Liver (tissue), 9 donors: Measurements from ENCODE around the gene GRK1. TPM values are rescaled to one million over a fixed set of nuclear protein-coding genes. Genes with fewer than 3 reads are reported as not detected.
A peak's percentile ranks its signal among the peaks of the same experiment; 100 is the strongest.

Source experiments
- DNase-seq: peaks from one replicate; pipeline ENCODE4 v3.0.0-alpha.2; 2017; ENCODE audit warnings: low spot score
- H3K27ac ChIP-seq, 2 donors: one replicate each; pipeline ENCODE4 v1.7.0; 2013; ENCODE audit warnings: inconsistent platforms in 2 of 2, low read length in 2 of 2, control low read depth in 1 of 2, low read depth in 1 of 2, mild to moderate bottlenecking in 1 of 2
- H3K27me3 ChIP-seq, 4 donors: one replicate each; pipeline versions ENCODE4 v1.6.1 to v1.7.0; 2013; ENCODE audit warnings: low read length in 3 of 4, inconsistent platforms in 1 of 4, mild to moderate bottlenecking in 1 of 4, moderate library complexity in 1 of 4; ENCODE audit not compliant: control insufficient read depth in 4 of 4, insufficient read depth in 4 of 4
- H3K36me3 ChIP-seq, 4 donors: one replicate each; pipeline versions ENCODE4 v1.6.1 to v1.7.0; 2013; ENCODE audit warnings: low read length in 3 of 4, mild to moderate bottlenecking in 3 of 4, low read depth in 1 of 4, moderate library complexity in 1 of 4; ENCODE audit not compliant: control insufficient read depth in 4 of 4, insufficient read depth in 3 of 4
- H3K4me1 ChIP-seq, 4 donors: one replicate each; pipeline versions ENCODE4 v1.6.1 to v1.7.0; 2013; ENCODE audit warnings: low read length in 3 of 4, mild to moderate bottlenecking in 3 of 4, moderate library complexity in 1 of 4; ENCODE audit not compliant: control insufficient read depth in 4 of 4, insufficient read depth in 4 of 4
- H3K4me3 ChIP-seq, 3 donors: one replicate each; pipeline versions ENCODE4 v1.6.1 to v1.7.0; 2013; ENCODE audit warnings: low read length in 3 of 3, control low read depth in 1 of 3, low read depth in 1 of 3, mild to moderate bottlenecking in 1 of 3
- H3K9ac ChIP-seq, 2 donors: one replicate each; pipeline ENCODE4 v1.7.0; 2013; ENCODE audit warnings: low read length in 2 of 2, mild to moderate bottlenecking in 2 of 2, moderate library complexity in 2 of 2, control low read depth in 1 of 2, low read depth in 1 of 2
- H3K9me3 ChIP-seq, 4 donors: one replicate each; pipeline versions ENCODE4 v1.6.1 to v1.7.0; 2013; ENCODE audit warnings: low read length in 3 of 4; ENCODE audit not compliant: control insufficient read depth in 4 of 4
- FOXA1 ChIP-seq: IDR thresholded peaks from 2 replicates; pipeline ENCODE4 v1.6.1; 2016; ENCODE audit warnings: antibody characterized with exemption
- FOXA2 ChIP-seq: IDR thresholded peaks from 2 replicates; pipeline ENCODE4 v1.6.1; 2016; ENCODE audit warnings: antibody characterized with exemption
- GABPA ChIP-seq, 2 donors: IDR thresholded peaks in 1 of 2; conservative IDR thresholded peaks in 1 of 2; 2 replicates each; pipeline ENCODE4 v1.6.1; 2016; ENCODE audit warnings: antibody characterized with exemption in 2 of 2, mild to moderate bottlenecking in 1 of 2, moderate library complexity in 1 of 2
- HNF4A ChIP-seq, 2 donors: conservative IDR thresholded peaks; 2 replicates each; pipeline ENCODE4 v1.6.1; 2016; ENCODE audit warnings: antibody characterized with exemption in 2 of 2, mild to moderate bottlenecking in 2 of 2
- HNF4G ChIP-seq: IDR thresholded peaks from 2 replicates; pipeline ENCODE4 v1.6.1; 2016; ENCODE audit warnings: antibody characterized with exemption
- JUND ChIP-seq, 2 donors: IDR thresholded peaks; 2 replicates each; pipeline ENCODE4 v1.6.1; 2016; ENCODE audit warnings: antibody characterized with exemption in 2 of 2
- NR2F2 ChIP-seq: IDR thresholded peaks from 2 replicates; pipeline ENCODE4 v1.6.1; 2016; ENCODE audit warnings: antibody characterized with exemption
- RAD21 ChIP-seq, 2 donors: IDR thresholded peaks; 2 replicates each; pipeline ENCODE4 v1.6.1; 2016; ENCODE audit warnings: antibody characterized with exemption in 2 of 2, mild to moderate bottlenecking in 2 of 2
- RXRA ChIP-seq, 2 donors: IDR thresholded peaks; 2 replicates each; pipeline ENCODE4 v1.6.1; 2017 to 2018; ENCODE audit warnings: antibody characterized with exemption in 2 of 2, mild to moderate bottlenecking in 1 of 2
- SP1 ChIP-seq: IDR thresholded peaks from 2 replicates; pipeline ENCODE4 v1.6.1; 2018; ENCODE audit warnings: antibody characterized with exemption, mild to moderate bottlenecking
- TAF1 ChIP-seq: conservative IDR thresholded peaks from 2 replicates; pipeline ENCODE4 v1.6.1; 2016; ENCODE audit warnings: antibody characterized with exemption, mild to moderate bottlenecking
- YY1 ChIP-seq: IDR thresholded peaks from 2 replicates; pipeline ENCODE4 v1.6.1; 2016; ENCODE audit warnings: antibody characterized with exemption, mild to moderate bottlenecking
- WGBS: extraction: QIAGEN DNeasy Blood & Tissue Kit; methylation state at CpG from one replicate; pipeline ENCODE4 v1.1.7; 2013; 5-methylcytosine and 5-hydroxymethylcytosine counted together
- polyA plus RNA-seq, 2 donors: library from polyadenylated mRNA; stranded (reverse) in 1 of 2; unstranded in 1 of 2; fragments of 200-250 nt in 1 of 2; fragments of >200 nt in 1 of 2; fragmentation: Nextera tagmentation in 1 of 2; extraction: Ambion mirVana in 1 of 2; gene quantifications; one replicate each; pipeline versions ENCODE4 v1.2.1 to v1.2.3, GENCODE V29; 2013 to 2015
- total RNA-seq, 2 donors: library from RNA; depleted of rRNA; stranded (reverse); fragments of >200 nt; gene quantifications; one replicate each; pipeline ENCODE4 v1.2.3, GENCODE V29; 2014
- TF ChIP-seq, protein P1 (sequence below): fragments of 150-350 bp; IDR thresholded peaks from 2 replicates; pipeline ENCODE4 v1.5.1; 2017; ENCODE audit warnings: improper control_type of control experiment, low read depth, low read length; ENCODE audit not compliant: missing input control
- TF ChIP-seq, protein P2 (sequence below): IDR thresholded peaks from 2 replicates; pipeline ENCODE4 v1.6.1; 2016; ENCODE audit warnings: antibody characterized with exemption
- TF ChIP-seq, protein P3 (sequence below): IDR thresholded peaks from 2 replicates; pipeline ENCODE4 v1.6.1; 2016; ENCODE audit warnings: antibody characterized with exemption
- TF ChIP-seq, protein P4 (sequence below): IDR thresholded peaks from 2 replicates; pipeline ENCODE4 v1.6.1; 2016; ENCODE audit warnings: antibody characterized with exemption, mild to moderate bottlenecking
- TF ChIP-seq, protein P5 (sequence below): IDR thresholded peaks from 2 replicates; pipeline ENCODE4 v1.6.1; 2016; ENCODE audit warnings: antibody characterized with exemption
- donor health status: healthy.
- donor health status: healthy.
- donor health status: healthy.
- donor health status: healthy.
- donor health status: healthy.

The GRK1 gene
- total and polyA plus RNA-seq, 4 donors, result 0.05 TPM; not detected in 3

DNA sequence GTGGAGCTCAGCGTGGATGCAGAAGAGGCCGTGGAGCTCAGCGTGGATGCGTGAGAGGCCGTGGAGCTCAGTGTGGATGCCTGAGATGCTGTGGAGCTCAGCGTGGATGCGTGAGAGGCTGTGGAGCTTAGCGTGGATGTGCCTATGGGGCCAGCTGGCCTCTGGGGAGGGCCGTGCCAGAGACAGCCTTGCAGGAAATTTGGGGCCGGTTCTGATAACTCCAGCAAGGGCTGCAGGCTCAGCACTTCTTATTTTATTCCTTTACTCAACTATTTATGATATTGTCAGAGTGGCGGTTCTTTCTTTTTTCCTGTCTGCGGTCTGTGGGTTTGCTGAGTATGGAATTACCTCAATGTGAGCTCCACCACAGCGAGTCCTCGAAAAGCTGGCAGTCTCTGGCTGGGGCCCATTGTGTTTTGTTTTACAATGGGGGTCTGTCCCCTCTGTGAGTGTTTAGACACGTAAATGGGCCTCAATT lies 74.2 kb downstream of the GRK1 start:
- H3K4me1 ChIP-seq, result peaks cover 0 to 3% (median 0%) of the 10 kb centered on the region in 4 donors
- 66% methylated on average over 15 of the region's 15 CpGs for WGBS
- no peak for TF ChIP-seq RAD21 (IDR thresholded peaks at IDR 0.05)
- TF ChIP-seq GABPA (IDR thresholded peaks at IDR 0.05 in 1 of 2, conservative IDR thresholded peaks at IDR 0.05 in 1 of 2), result no peak
- TF ChIP-seq YY1, result no peak
- TF ChIP-seq, protein P1, sequence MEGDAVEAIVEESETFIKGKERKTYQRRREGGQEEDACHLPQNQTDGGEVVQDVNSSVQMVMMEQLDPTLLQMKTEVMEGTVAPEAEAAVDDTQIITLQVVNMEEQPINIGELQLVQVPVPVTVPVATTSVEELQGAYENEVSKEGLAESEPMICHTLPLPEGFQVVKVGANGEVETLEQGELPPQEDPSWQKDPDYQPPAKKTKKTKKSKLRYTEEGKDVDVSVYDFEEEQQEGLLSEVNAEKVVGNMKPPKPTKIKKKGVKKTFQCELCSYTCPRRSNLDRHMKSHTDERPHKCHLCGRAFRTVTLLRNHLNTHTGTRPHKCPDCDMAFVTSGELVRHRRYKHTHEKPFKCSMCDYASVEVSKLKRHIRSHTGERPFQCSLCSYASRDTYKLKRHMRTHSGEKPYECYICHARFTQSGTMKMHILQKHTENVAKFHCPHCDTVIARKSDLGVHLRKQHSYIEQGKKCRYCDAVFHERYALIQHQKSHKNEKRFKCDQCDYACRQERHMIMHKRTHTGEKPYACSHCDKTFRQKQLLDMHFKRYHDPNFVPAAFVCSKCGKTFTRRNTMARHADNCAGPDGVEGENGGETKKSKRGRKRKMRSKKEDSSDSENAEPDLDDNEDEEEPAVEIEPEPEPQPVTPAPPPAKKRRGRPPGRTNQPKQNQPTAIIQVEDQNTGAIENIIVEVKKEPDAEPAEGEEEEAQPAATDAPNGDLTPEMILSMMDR, result no peak
- TF ChIP-seq, protein P2, sequence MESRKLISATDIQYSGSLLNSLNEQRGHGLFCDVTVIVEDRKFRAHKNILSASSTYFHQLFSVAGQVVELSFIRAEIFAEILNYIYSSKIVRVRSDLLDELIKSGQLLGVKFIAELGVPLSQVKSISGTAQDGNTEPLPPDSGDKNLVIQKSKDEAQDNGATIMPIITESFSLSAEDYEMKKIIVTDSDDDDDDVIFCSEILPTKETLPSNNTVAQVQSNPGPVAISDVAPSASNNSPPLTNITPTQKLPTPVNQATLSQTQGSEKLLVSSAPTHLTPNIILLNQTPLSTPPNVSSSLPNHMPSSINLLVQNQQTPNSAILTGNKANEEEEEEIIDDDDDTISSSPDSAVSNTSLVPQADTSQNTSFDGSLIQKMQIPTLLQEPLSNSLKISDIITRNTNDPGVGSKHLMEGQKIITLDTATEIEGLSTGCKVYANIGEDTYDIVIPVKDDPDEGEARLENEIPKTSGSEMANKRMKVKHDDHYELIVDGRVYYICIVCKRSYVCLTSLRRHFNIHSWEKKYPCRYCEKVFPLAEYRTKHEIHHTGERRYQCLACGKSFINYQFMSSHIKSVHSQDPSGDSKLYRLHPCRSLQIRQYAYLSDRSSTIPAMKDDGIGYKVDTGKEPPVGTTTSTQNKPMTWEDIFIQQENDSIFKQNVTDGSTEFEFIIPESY, result no peak
- TF ChIP-seq, protein P3, sequence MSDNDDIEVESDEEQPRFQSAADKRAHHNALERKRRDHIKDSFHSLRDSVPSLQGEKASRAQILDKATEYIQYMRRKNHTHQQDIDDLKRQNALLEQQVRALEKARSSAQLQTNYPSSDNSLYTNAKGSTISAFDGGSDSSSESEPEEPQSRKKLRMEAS, result no peak
- TF ChIP-seq SP1, result no peak
- TF ChIP-seq, protein P4, sequence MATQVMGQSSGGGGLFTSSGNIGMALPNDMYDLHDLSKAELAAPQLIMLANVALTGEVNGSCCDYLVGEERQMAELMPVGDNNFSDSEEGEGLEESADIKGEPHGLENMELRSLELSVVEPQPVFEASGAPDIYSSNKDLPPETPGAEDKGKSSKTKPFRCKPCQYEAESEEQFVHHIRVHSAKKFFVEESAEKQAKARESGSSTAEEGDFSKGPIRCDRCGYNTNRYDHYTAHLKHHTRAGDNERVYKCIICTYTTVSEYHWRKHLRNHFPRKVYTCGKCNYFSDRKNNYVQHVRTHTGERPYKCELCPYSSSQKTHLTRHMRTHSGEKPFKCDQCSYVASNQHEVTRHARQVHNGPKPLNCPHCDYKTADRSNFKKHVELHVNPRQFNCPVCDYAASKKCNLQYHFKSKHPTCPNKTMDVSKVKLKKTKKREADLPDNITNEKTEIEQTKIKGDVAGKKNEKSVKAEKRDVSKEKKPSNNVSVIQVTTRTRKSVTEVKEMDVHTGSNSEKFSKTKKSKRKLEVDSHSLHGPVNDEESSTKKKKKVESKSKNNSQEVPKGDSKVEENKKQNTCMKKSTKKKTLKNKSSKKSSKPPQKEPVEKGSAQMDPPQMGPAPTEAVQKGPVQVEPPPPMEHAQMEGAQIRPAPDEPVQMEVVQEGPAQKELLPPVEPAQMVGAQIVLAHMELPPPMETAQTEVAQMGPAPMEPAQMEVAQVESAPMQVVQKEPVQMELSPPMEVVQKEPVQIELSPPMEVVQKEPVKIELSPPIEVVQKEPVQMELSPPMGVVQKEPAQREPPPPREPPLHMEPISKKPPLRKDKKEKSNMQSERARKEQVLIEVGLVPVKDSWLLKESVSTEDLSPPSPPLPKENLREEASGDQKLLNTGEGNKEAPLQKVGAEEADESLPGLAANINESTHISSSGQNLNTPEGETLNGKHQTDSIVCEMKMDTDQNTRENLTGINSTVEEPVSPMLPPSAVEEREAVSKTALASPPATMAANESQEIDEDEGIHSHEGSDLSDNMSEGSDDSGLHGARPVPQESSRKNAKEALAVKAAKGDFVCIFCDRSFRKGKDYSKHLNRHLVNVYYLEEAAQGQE, result no peak
- TF ChIP-seq HNF4A (conservative IDR thresholded peaks at IDR 0.05), result no peak
- TF ChIP-seq TAF1, result no peak
- no peak for TF ChIP-seq HNF4G
- TF ChIP-seq JUND (IDR thresholded peaks at IDR 0.05), result no peak

DNA sequence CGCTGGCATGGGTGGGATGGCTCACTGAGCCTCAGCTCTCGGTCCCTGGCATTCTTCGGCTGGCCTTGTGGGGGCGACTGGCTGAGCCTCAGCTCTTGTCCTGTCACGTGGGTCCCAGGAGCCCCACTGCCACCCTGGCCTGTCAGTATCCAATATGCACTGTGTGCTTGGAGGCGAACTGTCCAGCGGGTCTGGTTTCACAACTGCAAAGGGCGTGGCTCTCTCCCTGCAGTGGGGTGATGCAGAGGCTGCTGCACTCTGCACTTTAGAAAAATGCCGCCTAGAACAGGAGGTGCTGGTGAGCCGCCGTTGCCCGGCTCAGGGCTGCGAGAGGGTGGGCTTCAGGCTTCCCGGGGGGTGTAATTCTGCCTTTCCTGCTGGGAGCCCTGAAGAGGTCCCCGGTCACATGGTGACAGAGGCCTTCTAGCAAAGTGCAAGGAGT lies 75.0 kb downstream of the GRK1 start:
- TF ChIP-seq, protein P5, sequence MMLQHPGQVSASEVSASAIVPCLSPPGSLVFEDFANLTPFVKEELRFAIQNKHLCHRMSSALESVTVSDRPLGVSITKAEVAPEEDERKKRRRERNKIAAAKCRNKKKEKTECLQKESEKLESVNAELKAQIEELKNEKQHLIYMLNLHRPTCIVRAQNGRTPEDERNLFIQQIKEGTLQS, result no peak
- TF ChIP-seq YY1 (no peak), NR2F2 (no peak), RAD21 (IDR thresholded peaks at IDR 0.05) (no peak), RXRA (IDR thresholded peaks at IDR 0.05) (no peak), FOXA1 (no peak), FOXA2 (no peak), SP1 (no peak), HNF4A (conservative IDR thresholded peaks at IDR 0.05) (no peak)
- TF ChIP-seq, protein P2, result no peak
- Histone ChIP-seq H3K27ac (no peak overlapping the region), H3K9ac (no peak overlapping the region), H3K4me1 (peaks cover 0 to 3% (median 0%) of the 10 kb centered on the region in 4 donors), H3K4me3 (no peak overlapping the region), H3K9me3 (no peaks in the 10 kb centered on the region), H3K27me3 (no peaks in the 10 kb centered on the region), H3K36me3 (no peaks in the 10 kb centered on the region)
- 28% methylated on average over 15 of the region's 15 CpGs for WGBS
- DNase-seq, result peak; percentile 42

More for the DNA sequence above, 74.2 kb downstream of the GRK1 start:
- no peak for DNase-seq
- no peaks in the 10 kb centered on the region for H3K36me3 ChIP-seq
- H3K27ac ChIP-seq, result no peak overlapping the region
- H3K9me3 ChIP-seq, result no peaks in the 10 kb centered on the region
- no peaks in the 10 kb centered on the region for H3K27me3 ChIP-seq
- H3K9ac ChIP-seq, result no peak overlapping the region
- H3K4me3 ChIP-seq, result no peak overlapping the region
